Ishikawa (cell line): Measurements from ENCODE around the gene MAP1B.

Experiments
- CEBPB ChIP-seq: IDR thresholded peaks from 2 replicates; pipeline ENCODE4 v1.6.1; 2012
- CREB1 ChIP-seq: IDR thresholded peaks from 2 replicates; pipeline ENCODE4 v1.6.1; 2012; ENCODE audit warnings: low read depth
- EGR1 ChIP-seq: IDR thresholded peaks from 2 replicates; pipeline ENCODE4 v1.6.1; 2012
- EP300 ChIP-seq: IDR thresholded peaks from 2 replicates; pipeline ENCODE4 v1.6.1; 2012; ENCODE audit warnings: borderline replicate concordance
- FOXM1 ChIP-seq: IDR thresholded peaks from 2 replicates; pipeline ENCODE4 v1.6.1; 2012; ENCODE audit warnings: low read depth, borderline replicate concordance
- NFIC ChIP-seq: IDR thresholded peaks from 2 replicates; pipeline ENCODE4 v1.6.1; 2012
- RAD21 ChIP-seq: IDR thresholded peaks from 2 replicates; pipeline ENCODE4 v1.6.1; 2012; ENCODE audit warnings: low read depth
- REST ChIP-seq: IDR thresholded peaks from 2 replicates; pipeline ENCODE4 v1.6.1; 2012; ENCODE audit warnings: low read depth, mild to moderate bottlenecking
- TAF1 ChIP-seq: IDR thresholded peaks from 2 replicates; pipeline ENCODE4 v1.6.1; 2012; ENCODE audit warnings: low read depth, mild to moderate bottlenecking
- TCF12 ChIP-seq: IDR thresholded peaks from 2 replicates; pipeline ENCODE4 v1.6.1; 2012; ENCODE audit warnings: low read depth
- TEAD4 ChIP-seq: IDR thresholded peaks from 2 replicates; pipeline ENCODE4 v1.6.1; 2012
- YY1 ChIP-seq: IDR thresholded peaks from 2 replicates; pipeline ENCODE4 v1.6.1; 2012; ENCODE audit warnings: low read depth
- ZBTB7A ChIP-seq: IDR thresholded peaks from 2 replicates; pipeline ENCODE4 v1.6.1; 2012; ENCODE audit warnings: low read depth
- TF ChIP-seq, protein P1 (sequence below): IDR thresholded peaks from 2 replicates; pipeline ENCODE4 v1.6.1; 2012
- TF ChIP-seq, protein P2 (sequence below): IDR thresholded peaks from 2 replicates; pipeline ENCODE4 v1.6.1; 2012

MAP1B gene

DNA sequence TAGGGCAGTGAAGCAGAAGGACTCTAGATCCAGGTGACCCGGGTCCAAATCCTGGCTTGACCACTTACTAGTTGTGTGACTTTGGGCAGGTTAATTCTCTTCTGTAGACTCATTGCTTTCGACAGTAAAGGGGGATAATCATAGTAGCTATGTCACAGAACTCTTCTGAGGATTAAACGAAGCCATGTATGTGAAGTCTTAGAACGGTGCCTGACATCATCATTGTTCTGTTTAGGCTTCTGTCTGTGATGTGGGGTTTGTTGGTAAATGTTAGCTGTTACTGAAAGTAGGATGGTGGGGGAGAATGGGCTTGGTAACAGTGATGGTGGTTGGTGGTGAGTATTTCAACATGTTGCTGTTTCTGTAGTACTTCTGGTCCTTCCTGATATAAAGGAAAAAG, 73.7 kb downstream of the MAP1B start:
- TF ChIP-seq TCF12 (no peak), RAD21 (no peak), TEAD4 (no peak), YY1 (no peak), EP300 (no peak), CEBPB (no peak), EGR1 (no peak), CREB1 (no peak), NFIC (no peak), FOXM1 (no peak), REST (no peak), ZBTB7A (no peak), TAF1 (no peak)
- TF ChIP-seq, protein P1, sequence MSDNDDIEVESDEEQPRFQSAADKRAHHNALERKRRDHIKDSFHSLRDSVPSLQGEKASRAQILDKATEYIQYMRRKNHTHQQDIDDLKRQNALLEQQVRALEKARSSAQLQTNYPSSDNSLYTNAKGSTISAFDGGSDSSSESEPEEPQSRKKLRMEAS: no peak
- TF ChIP-seq, protein P2, sequence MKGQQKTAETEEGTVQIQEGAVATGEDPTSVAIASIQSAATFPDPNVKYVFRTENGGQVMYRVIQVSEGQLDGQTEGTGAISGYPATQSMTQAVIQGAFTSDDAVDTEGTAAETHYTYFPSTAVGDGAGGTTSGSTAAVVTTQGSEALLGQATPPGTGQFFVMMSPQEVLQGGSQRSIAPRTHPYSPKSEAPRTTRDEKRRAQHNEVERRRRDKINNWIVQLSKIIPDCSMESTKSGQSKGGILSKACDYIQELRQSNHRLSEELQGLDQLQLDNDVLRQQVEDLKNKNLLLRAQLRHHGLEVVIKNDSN: no peak

DNA sequence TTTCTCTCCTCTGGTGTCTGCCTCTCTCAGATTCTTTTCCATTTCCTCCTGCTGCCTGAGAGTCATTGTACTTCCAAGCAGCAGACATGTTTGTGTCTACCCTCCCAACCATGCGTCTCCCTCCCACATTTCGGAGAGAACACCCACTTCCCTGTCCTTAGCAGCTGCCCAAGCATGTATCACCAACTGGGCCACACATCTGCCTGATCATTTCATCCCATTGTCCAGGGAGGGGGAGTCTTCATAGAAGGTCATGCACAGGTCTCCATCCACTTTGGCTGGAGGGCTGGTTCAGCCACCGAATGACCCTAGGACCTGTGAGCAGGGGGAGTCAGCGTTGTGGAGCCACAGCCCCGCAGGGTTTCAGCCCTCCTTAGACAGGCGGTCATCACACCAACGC, 75.4 kb downstream of the MAP1B start:
- TF ChIP-seq EGR1 (no peak), RAD21 (no peak), TEAD4 (no peak), FOXM1 (no peak), YY1 (no peak), CREB1 (no peak), ZBTB7A (no peak), NFIC (no peak), EP300 (no peak), REST (no peak), CEBPB (no peak), TAF1 (no peak)
- TF ChIP-seq, protein P1: no peak

DNA sequence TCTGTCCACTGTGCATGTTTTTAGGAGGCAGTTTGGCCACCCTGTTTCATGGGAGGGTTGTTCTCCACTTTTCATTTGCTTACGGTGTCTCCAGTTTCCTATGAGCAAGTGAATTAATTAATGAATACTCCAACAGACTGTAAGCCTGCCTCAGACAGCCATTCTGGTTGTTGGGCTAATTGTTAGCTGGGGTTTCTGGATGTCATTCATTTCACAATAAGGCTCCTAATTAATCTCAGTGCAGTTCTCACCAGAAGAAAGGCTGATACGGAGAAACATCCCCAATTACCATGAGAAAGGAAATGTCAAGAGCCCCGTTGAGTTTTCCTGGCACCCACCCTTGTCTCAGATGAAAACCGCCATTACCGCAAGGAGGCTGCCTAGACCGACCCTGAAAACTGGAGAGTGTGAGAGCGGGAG, 75.8 kb downstream of the MAP1B start:
- TF ChIP-seq ZBTB7A: no peak
- no peak for TF ChIP-seq FOXM1
- no peak for TF ChIP-seq RAD21
- TF ChIP-seq REST: no peak
- TF ChIP-seq, protein P1: no peak
- no peak for TF ChIP-seq CEBPB
- no peak for TF ChIP-seq TEAD4
- TF ChIP-seq EP300: no peak
- no peak for TF ChIP-seq TAF1
- TF ChIP-seq EGR1: no peak

GRCh38 chr5:72184408-72184807, 77.1 kb downstream of the MAP1B start:
- TF ChIP-seq REST (no peak), FOXM1 (no peak), CEBPB (no peak), NFIC (no peak), YY1 (no peak), TCF12 (no peak), EP300 (no peak), TEAD4 (no peak), EGR1 (no peak), RAD21 (no peak), ZBTB7A (no peak), TAF1 (no peak), CREB1 (no peak)
- TF ChIP-seq, protein P2: no peak
- TF ChIP-seq, protein P1: no peak
